Measurements from ENCODE around the gene GLT1D1.

GLT1D1 gene

GRCh38 chr12:128856035-128856790 is 2.9 kb downstream of the GLT1D1 start:
- DNase-seq = no peak

- no peak for DNase-seq
These were observed 3.5 kb downstream of the GLT1D1 start for GRCh38 chr12:128856791-128857078.

- DNase-seq = no peak
These were observed 4.0 kb downstream of the GLT1D1 start for GRCh38 chr12:128857133-128857763.

GRCh38 chr12:128859311-128859710 is 6.0 kb downstream of the GLT1D1 start:
- no peak for DNase-seq

GRCh38 chr12:128861226-128862016 is 8.1 kb downstream of the GLT1D1 start:
- DNase-seq = no peak

- DNase-seq = no peak
These were observed 10.7 kb downstream of the GLT1D1 start for GRCh38 chr12:128863957-128864356.

DNA sequence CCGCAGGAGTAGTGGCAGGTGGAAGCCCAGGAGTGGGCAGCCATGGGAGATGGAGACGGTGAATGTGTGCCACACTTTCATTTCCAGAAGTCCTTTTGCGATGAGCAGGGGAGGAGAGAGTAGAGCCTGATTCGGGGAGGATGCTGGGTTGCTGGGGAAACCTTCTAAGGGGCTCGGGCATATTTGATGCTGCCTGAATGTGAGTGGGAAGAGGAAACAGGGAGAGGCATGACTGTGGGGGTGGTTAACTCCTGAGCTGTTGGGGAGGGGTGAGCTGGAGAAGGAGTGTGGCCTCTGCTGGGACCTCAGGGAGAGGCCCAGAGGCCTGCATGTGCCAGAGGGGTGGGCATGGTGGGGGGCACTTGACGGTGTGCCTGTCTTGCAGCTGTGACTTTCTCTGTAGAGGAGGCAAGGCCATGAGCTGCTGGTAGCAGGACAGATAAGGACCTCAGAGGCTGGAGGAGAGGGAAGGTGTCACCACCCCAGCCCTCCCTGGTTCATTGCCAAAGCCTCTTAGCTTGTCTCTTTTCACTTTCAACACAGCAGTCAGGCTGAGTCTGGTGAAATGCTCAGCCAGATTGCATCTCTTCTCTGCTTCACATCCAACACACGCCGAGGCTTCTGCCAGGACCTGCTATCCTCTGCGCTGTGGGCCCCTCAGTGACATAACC is 11.4 kb downstream of the GLT1D1 start:
- no peak for DNase-seq

GRCh38 chr12:128867466-128867865 is 14.2 kb downstream of the GLT1D1 start:
- DNase-seq = no peak

DNA sequence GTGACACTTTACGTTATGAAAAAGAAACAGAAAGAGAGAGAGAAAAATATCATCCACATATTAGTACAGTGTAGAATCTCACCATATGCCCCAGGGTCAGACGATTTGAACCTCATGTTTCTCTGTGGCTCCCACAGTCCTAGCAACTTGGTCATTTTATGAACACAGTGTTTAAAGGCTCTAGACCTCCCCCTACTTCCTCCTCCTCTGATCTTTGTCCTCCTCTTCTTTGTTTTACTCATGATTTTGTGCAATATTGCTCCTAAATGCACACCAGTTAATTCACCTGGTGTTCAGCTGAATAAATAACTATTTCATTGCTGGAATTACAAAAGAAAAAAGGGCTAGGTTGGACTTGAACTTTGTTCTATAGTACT is 18.2 kb downstream of the GLT1D1 start:
- no peak for DNase-seq

DNA sequence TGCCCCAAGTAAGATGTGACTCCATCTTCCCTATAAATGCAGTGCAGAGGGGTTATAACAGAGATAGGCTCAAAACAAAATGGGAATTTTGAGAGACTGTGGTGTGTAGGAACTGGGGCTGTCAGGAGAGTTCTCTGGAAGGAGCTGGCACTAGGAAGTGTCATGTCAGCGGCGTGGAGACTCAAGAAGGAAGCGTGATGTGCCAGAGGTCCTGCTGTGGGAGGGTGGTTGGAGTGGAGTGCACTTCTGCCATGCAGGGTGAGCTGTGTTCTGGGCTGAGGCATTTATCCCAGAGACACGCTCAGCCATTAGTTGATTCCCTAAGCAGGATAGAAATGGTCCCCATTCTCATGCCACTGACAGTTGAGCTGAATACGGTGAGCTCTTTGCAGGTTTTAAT is 19.0 kb downstream of the GLT1D1 start:
- DNase-seq = no peak

DNA sequence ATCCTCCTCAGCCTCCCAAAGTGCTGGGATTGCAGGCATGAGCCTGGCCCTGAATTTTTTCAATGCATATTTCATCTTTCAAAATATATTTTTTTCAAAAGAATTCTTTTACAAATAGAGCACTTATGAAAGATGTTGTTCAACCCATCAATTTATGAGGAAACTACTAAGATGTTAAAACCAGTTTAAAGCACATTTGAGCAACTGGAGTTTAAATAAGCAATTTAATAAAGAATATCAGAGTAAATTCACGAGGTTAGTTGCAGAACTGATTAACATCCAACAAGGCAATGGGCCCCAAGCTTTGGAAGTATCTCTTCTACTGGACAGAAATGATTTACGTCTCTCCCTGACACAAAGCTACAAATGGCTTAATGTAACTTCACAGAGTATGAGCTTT is 23.3 kb downstream of the GLT1D1 start:
- DNase-seq = no peak

DNA sequence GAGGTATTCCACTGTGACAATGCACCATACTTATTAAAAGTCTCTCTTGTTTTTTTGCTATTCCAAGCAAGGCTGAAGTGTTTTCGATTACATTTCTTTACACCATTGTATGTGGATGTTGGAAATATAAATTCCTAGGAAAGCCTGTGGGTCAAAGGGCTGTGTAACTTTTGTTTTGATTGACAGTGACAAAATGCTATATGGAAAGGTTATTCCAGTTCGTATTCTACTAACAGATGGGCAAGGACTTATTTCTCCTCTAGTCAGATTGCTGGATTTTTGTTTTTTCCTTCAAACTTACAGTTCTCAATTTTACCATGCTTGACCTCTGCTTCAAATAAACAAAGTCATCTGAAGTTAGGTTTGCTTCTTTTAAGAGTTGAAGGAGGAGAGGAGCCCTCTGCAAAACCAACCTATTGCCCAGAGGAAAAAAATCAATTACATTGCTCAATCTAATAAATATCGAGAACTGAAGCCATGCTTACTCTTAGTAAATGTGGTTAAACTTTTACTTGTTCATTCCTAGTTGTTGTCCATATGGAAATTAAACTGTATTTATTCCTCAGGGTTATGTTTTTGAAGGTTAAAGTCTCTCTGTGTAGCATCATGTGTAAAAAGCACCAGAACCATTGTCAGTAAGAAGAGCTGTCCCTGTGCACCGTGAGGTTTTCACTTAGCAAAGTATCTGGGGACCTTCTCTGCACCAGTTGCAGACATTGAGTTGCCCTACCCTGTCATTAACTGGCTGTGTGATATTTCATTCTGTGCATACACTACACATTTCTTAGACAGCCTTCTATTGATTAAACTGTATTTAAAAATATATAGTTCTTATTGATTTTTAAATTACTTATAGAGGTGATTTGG is 26.9 kb downstream of the GLT1D1 start:
- no peak for DNase-seq

DNA sequence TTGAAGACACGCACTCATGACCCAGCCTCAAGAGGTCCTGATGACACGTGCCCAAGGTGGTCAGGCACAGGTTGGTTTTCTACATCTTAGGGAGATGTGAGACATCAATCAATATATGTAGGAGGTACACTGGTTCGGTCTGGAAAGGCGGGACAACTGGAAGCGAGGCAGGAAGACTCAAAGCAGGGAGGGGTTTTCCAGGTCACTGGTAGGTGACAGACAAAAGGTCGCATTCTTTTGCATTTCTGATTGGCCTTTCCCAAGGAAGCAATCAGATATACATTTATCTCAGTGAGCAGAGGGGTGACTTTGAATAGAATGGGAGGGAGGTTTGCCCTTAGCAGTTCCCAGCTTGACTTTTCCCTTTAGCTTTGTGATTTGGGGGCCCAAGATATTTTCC is 38.6 kb downstream of the GLT1D1 start:
- no peak for DNase-seq

DNA sequence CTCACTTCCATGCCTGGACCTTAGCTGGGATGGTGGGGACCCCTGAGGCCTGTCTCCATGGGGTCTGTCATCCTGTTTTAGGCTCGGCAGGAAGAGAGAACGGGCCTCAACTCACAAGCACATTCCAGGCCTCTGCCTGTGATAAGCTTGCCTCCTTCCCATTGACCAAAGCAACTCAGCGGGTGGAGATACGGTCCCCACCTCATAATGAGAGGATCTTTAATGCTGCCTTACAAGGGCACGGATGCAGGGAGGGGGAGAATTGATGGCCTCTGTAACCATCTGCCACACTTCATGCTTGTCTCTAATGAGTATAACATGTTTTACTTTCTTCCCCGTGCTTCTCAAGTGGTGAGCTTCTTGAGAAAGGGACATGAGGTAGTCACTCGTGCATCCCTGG is 50.0 kb downstream of the GLT1D1 start:
- DNase-seq = no peak

DNA sequence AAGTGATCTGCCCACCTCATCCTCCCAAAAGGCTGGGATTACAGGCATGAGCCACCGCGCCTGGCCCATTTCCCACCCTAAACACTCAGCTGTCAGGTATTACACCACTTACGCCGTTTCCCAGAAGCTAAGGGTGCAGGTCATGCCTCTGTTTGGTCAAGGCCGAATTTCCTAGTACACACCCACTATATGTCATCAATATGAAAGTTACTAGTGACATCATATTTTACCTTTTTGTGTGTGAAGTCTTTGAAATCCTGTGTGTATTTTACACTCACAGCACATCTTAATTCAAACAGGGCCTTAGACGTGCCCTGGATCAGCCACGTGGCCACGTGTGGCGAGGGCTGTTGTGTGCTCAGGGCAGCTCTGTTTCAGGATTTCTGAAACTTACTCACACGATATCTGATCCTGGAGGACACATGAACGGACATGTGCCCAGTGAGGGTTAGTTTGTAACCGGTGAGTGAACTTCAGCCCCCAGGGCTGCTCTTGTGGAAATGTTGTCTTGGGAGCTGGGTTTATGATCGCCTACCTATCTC is 51.8 kb downstream of the GLT1D1 start:
- DNase-seq = no peak

- no peak for DNase-seq
These were observed 53.3 kb downstream of the GLT1D1 start for GRCh38 chr12:128906485-128907137.

DNA sequence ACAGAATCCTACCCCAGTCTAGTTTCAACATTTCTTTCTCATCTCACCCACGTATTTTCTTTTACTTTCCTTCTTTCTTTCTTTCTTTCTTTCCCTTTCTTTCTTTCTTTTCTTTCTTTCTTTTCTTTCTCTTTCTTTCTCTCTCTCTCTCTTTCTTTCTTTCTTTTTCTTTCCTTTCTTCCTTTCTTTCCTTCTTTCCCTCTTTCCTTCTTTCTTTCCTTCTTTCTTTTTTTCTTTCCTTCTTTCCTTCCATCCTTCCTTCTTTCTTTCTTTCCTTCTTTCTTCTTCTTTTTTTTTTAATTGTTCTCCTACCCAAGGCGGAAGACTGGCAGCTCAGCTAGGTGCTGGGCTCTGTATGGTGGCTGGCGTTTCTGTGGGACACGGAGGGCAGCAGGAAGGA is 55.0 kb downstream of the GLT1D1 start:
- DNase-seq = no peak

DNA sequence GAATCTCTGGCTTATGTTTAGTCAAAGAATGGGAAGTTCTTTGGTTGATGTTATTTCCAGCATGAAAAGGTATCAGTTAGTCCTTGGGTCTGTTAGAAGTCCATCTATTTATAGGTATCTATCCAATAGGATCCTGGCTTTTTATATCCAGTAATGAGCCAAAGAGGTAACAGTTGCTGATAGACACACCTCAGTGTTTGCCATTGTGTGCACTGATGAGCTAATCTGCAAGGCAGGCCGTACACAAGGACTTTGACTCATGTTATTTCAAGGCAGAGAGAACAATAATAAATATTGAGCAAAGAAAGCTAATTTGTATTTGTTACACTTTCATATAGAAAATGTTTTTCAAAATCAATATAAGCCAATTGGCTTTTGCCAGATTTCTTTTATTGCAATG is 56.4 kb downstream of the GLT1D1 start:
- no peak for DNase-seq

DNA sequence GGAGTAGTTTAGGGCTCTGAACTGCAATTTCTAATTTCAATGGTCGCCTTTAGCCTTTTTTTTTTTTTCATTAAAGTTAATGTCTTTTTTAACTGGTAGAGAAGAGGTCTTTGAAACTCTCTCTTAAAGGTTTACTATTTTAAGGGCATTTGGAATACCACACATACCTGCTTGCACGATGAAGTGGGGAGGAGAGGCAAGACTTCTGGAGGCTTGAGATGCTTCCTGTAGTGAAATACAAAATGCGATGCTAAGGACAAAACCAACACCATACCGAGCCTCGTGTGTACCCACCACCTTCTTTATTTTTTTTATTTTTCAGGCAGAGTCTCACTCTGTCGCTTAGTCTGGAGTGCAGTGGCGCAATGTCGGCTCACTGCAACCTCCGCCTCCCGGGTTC is 57.4 kb downstream of the GLT1D1 start:
- no peak for DNase-seq

- DNase-seq = no peak
These were observed 58.6 kb downstream of the GLT1D1 start for GRCh38 chr12:128911861-128912260.

DNA sequence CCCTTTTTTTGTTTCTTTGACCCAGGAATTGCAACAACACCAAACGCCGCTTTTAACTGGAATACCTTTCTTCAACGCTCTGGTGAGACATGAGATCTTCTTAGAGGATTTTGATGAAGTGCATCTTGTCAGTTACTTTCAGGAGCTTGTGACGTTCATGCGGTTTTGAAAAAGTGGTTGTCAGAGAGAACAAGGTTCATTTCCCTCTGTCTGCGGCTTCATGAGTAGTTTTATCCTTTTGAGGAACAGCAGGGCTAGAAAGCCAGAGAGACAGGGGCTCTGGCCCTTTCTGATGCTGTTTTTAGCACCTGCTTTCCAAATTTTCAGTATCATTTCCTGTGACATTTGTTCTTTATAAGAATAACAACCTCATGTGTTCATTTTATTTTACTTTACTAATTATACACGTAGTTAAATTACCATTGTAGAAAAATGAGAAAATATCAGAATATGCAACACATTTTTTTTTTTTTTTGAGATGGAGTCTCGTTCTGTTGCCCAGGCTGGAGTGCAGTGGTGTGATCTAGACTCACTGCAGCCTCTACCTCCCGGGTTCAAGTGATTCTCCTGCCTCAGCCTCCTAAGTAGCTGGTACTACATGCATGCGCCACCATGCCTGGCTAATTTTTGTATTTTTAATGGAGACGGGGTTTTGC is 61.8 kb downstream of the GLT1D1 start:
- DNase-seq = no peak
